Natural killer cell (primary cell): ENCODE results near the gene VPS13A. TPM values are rescaled to one million over a fixed set of nuclear protein-coding genes. Genes with fewer than 3 reads are reported as not detected.

Source experiments
- ATAC-seq, 3 donors: fragments of 150-1000 bp in 2 of 3; fragments of 200-7000 bp in 1 of 3; cut with Tn5 transposase; 1 replicate in 1 of 3; 2 replicates in 2 of 3; pipeline ENCODE4 v1.10.0; 2021; ENCODE audit warnings: mild to moderate bottlenecking in 2 of 3, moderate library complexity in 2 of 3
- DNase-seq, 2 donors: peaks; one replicate each; pipeline versions ENCODE4 v3.0.0 to v3.0.0-alpha.2; 2013 to 2021; ENCODE audit warnings: mixed read lengths in 1 of 2
- H3K27ac ChIP-seq: one replicate; pipeline ENCODE4 v1.5.1; 2013; ENCODE audit warnings: mild to moderate bottlenecking, low read length
- H3K27me3 ChIP-seq: one replicate; pipeline ENCODE4 v1.6.1; 2013; ENCODE audit warnings: low read length; ENCODE audit not compliant: control insufficient read depth, insufficient read depth
- H3K36me3 ChIP-seq: one replicate; pipeline ENCODE4 v1.6.1; 2013; ENCODE audit warnings: low read length; ENCODE audit not compliant: control insufficient read depth, insufficient read depth
- H3K4me1 ChIP-seq: one replicate; pipeline ENCODE4 v1.6.1; 2013; ENCODE audit warnings: low read length; ENCODE audit not compliant: control insufficient read depth, insufficient read depth
- H3K4me3 ChIP-seq: one replicate; pipeline ENCODE4 v1.5.1; 2013; ENCODE audit warnings: low read length
- H3K9me3 ChIP-seq: one replicate; pipeline ENCODE4 v1.6.1; 2013; ENCODE audit warnings: low read length; ENCODE audit not compliant: control insufficient read depth, insufficient read depth
- H3K27ac Mint-ChIP-seq, 2 donors: one replicate each; pipeline ENCODE4 v1.8.0; 2022; ENCODE audit warnings: mild to moderate bottlenecking in 2 of 2, mixed read lengths in 2 of 2, moderate library complexity in 1 of 2
- H3K27me3 Mint-ChIP-seq, 2 donors: one replicate each; pipeline ENCODE4 v1.8.0; 2022; ENCODE audit warnings: low read depth in 2 of 2, mixed read lengths in 2 of 2
- H3K36me3 Mint-ChIP-seq: one replicate; pipeline ENCODE4 v1.8.0; 2022; ENCODE audit warnings: mixed read lengths
- H3K4me1 Mint-ChIP-seq, 2 donors: one replicate each; pipeline ENCODE4 v1.8.0; 2022; ENCODE audit warnings: mixed read lengths in 2 of 2
- H3K4me3 Mint-ChIP-seq: one replicate; pipeline ENCODE4 v1.8.0; 2022; ENCODE audit warnings: mild to moderate bottlenecking, moderate library complexity, mixed read lengths
- H3K9me3 Mint-ChIP-seq, 2 donors: one replicate each; pipeline ENCODE4 v1.8.0; 2022; ENCODE audit warnings: mixed read lengths in 2 of 2
- CTCF ChIP-seq: fragments of 200-600 bp; IDR thresholded peaks from one replicate; pipeline ENCODE4 v1.8.0; 2022; ENCODE audit warnings: antibody characterized with exemption
- WGBS: methylation state at CpG from one replicate; pipeline ENCODE4 v1.1.7; 2013; ENCODE audit warnings: missing lambda C conversion rate; ENCODE audit not compliant: insufficient coverage; 5-methylcytosine and 5-hydroxymethylcytosine counted together
- intact Hi-C: fragments of 100-400 bp; cut with micrococcal nuclease; formaldehyde crosslinking; loops from one replicate; pipeline ENCODE4 v1.14.2; 2022
- total RNA-seq, 4 donors: library from RNA; stranded (reverse); fragments of 120-200 nt in 1 of 4; gene quantifications; one replicate each; pipeline versions ENCODE4 v1.2.3 to v1.2.4, GENCODE V29; 2013 to 2022

The VPS13A gene
- total RNA-seq, 3 donors from 2014 or later (not counting 1 experiment from before 2014, with no cell fraction given), result 54.7 to 74.2 (median 70.4) TPM

GRCh38 chr9:77293949-77294348, 116.6 kb downstream of the VPS13A start:
- ATAC-seq (no peak), DNase-seq (no peak)
- Mint-ChIP-seq H3K36me3 (peaks cover 3% of the 10 kb centered on the region), H3K4me1 (no peaks in the 10 kb centered on the region), H3K27ac (no peak overlapping the region), H3K9me3 (no peaks in the 10 kb centered on the region), H3K27me3 (no peaks in the 10 kb centered on the region), H3K4me3 (no peak overlapping the region)
- no peak for TF ChIP-seq CTCF
- no peak overlapping the region for H3K27ac ChIP-seq
- no peaks in the 10 kb centered on the region for H3K27me3 ChIP-seq
- H3K4me1 ChIP-seq, result no peaks in the 10 kb centered on the region
- no peak overlapping the region for H3K4me3 ChIP-seq
- 98% methylated on average over 6 of the region's 6 CpGs for WGBS
- intact Hi-C loops, result no loop called here
- peaks cover 6% of the 10 kb centered on the region for H3K36me3 ChIP-seq
- no peaks in the 10 kb centered on the region for H3K9me3 ChIP-seq

GRCh38 chr9:77304543-77304942, 127.2 kb downstream of the VPS13A start:
- TF ChIP-seq CTCF, result no peak
- Histone ChIP-seq H3K27me3 (no peaks in the 10 kb centered on the region), H3K4me3 (no peak overlapping the region), H3K27ac (no peak overlapping the region), H3K9me3 (no peaks in the 10 kb centered on the region), H3K4me1 (no peaks in the 10 kb centered on the region), H3K36me3 (peaks cover 6% of the 10 kb centered on the region)
- intact Hi-C loops, result no loop called here
- no peaks in the 10 kb centered on the region for H3K27me3 Mint-ChIP-seq
- no peaks in the 10 kb centered on the region for H3K4me1 Mint-ChIP-seq
- DNase-seq (no peak), ATAC-seq (no peak)
- H3K27ac Mint-ChIP-seq, result no peak overlapping the region
- peaks cover 10% of the 10 kb centered on the region for H3K36me3 Mint-ChIP-seq
- no peak overlapping the region for H3K4me3 Mint-ChIP-seq
- H3K9me3 Mint-ChIP-seq, result no peaks in the 10 kb centered on the region

- Histone ChIP-seq H3K27ac (no peak overlapping the region), H3K4me1 (no peaks in the 10 kb centered on the region), H3K9me3 (no peaks in the 10 kb centered on the region), H3K27me3 (no peaks in the 10 kb centered on the region), H3K36me3 (peaks cover 6% of the 10 kb centered on the region), H3K4me3 (no peak overlapping the region)
- no peak for TF ChIP-seq CTCF
- ATAC-seq (no peak), DNase-seq (no peak)
- WGBS, result no CpG with 5 or more reads among the region's 1 CpG
- Mint-ChIP-seq H3K9me3 (no peaks in the 10 kb centered on the region), H3K27me3 (no peaks in the 10 kb centered on the region), H3K36me3 (peaks cover 18% of the 10 kb centered on the region), H3K4me1 (no peaks in the 10 kb centered on the region), H3K27ac (no peak overlapping the region), H3K4me3 (no peak overlapping the region)
- intact Hi-C loops, result no loop called here
Observed at GRCh38 chr9:77305622-77306400, 128.5 kb downstream of the VPS13A start.

GRCh38 chr9:77307166-77307565, 129.8 kb downstream of the VPS13A start:
- H3K9me3 Mint-ChIP-seq, result no peaks in the 10 kb centered on the region
- H3K27ac ChIP-seq, result no peak overlapping the region
- intact Hi-C loops, result no loop called here
- H3K9me3 ChIP-seq, result no peaks in the 10 kb centered on the region
- peaks cover 8% of the 10 kb centered on the region for H3K36me3 ChIP-seq
- TF ChIP-seq CTCF, result no peak
- WGBS, result 83% methylated on average over 1 of the region's 2 CpGs
- H3K4me1 ChIP-seq, result no peaks in the 10 kb centered on the region
- H3K4me1 Mint-ChIP-seq, result no peaks in the 10 kb centered on the region
- no peak overlapping the region for H3K27ac Mint-ChIP-seq
- H3K27me3 Mint-ChIP-seq, result no peaks in the 10 kb centered on the region
- peaks cover 26% of the 10 kb centered on the region for H3K36me3 Mint-ChIP-seq
- H3K4me3 Mint-ChIP-seq, result no peak overlapping the region
- no peak overlapping the region for H3K4me3 ChIP-seq
- ATAC-seq, result no peak
- DNase-seq, result no peak
- H3K27me3 ChIP-seq, result no peaks in the 10 kb centered on the region
